ENCODE data around the gene GPC6.
"Not testable (repeated sequence)": the region's sequence is repeated elsewhere in the genome, so short reads cannot be mapped to it uniquely, and the experiment has no call there.

The GPC6 gene

DNA sequence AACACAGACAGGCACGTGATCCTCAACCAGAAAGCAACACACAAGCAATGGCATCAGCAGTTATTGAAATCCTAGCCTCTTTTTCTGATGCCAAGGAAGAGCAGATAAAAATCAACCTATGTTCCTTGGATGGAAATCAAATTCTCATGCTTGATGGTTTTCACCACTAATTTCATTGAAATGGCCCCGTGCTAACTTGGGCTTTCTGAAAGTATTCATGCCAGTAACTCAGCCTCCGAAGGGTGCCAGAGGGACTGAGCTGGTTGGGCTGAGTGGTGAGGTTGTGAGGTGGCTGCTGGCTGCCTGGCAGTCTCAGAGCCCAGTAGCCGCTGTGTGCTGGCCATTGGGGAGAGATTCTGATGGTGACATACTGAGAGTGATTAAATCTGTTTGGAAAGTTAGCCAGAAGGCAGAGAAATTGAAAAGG is 943.6 kb downstream of the GPC6 start:
- DNase-seq (ENCODE audit: low spot score), result no peak

- DNase-seq (ENCODE audit: low spot score), result no peak
These were observed 945.8 kb downstream of the GPC6 start for GRCh38 chr13:94172416-94172815.

DNA sequence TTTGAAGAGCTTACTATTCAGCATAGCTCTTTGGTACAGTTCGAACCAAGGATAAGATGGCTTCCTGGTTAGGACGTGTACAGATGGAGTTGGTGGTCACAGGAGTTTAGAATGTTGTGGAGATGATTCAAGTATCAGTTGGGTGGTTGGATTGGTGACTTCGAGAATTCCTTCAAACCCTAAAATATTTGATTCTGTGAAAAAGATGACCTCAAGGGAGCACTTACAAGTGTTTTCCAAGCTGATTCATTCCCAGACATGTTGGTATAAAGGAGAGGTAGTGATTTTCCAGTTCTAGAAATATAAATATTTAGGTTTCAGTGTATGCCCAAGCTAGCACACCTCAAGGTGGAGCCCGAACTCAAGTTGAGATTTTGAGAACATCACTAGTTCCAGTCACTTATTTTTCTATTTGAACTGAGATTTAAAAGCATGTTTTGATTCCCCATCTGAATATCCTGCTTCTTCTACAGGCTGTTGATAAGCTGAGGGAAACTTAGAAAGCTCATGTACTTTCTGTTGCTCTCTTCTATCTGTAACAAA is 946.8 kb downstream of the GPC6 start:
- DNase-seq (ENCODE audit: low spot score), result no peak

DNA sequence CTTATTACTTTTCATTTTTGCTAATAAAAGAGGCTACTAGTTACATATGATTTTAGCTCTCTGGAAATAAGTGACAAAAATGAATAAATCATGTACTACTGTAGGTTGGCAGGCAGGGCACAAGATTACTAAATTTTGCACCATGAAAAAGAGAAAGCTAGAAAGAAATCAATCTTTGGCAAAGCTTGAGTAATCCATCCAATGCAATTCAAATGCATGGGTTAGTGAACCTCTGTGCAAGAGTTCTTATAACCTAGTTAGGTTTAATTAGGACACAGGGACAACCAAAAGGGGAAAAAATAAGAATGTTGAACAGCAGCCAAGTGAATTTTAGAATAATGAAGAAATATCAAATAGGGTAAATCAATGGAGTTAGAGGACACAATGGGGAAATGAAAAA is 947.4 kb downstream of the GPC6 start:
- DNase-seq (ENCODE audit: low spot score), result no peak

DNA sequence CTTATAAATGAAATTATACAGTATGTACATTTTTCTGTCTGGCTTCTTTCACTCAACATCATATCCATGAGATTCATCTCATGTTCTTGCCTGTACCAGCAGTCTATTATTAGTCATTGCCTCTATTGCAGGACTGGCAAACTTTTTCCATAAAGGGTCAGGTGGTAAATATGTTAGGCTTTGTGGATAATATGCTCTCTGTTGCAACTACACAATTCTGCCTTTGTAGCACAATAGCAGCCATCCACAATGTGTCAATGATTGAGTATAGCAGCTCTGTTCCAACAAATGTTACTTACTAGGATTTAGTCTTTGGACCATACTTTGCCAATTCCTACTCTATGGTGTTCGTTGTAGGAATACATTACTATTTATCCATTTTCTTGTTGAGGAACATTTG is 948.5 kb downstream of the GPC6 start:
- no peak for DNase-seq (ENCODE audit: low spot score)

DNA sequence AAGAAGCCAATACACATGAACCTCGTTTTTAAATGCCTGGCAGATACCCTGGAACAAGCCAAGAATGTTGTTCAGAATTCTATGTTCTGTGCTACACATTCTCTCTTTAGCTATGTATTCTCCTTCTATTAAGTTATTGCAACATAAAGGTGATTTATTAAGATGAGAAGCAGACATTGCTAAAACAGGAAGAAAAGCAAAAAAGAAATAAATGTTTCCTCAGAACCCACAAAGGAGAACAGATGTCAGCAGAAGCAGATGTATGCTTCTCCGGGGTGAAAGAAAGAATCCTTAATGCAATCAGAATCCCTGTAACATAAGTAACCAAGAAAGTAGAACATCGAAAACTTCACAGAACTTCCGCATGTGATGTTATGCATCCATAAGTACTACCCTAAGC is 950.0 kb downstream of the GPC6 start:
- DNase-seq (ENCODE audit: low spot score), result no peak

- no peak for DNase-seq (ENCODE audit: low spot score)
These were observed 950.4 kb downstream of the GPC6 start for GRCh38 chr13:94177041-94177440.

DNA sequence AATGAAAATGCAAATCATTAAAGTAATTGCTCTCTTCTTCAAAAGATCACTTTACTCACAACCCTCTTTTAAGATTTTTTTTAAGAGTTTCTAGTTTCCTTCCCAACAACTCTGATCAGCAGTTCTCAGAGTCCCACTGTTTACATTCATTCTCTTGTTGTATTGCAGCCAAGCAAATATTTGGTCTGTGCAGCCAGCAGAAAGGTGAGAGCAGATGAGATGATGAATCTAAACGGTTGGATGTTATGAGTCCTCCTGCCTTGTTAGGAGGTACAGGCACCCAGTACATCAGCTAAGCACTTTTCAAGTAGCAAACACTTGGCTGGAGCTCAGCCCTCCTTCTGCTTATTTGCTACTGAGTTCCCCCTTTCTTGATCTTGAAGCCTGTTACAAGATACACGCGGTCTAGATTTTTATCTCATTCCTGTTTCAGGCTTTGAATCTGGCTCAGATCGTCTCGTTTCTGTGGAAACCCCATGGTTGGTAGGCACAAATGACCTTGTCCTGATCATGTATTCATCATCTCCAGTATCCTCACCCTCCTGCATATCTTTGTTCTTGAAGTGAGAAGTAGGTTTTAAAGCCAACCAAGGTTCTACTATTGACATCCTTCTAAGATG is 952.1 kb downstream of the GPC6 start:
- no peak for DNase-seq (ENCODE audit: low spot score)

GRCh38 chr13:94181461-94182107 is 955.0 kb downstream of the GPC6 start:
- DNase-seq (ENCODE audit: low spot score), result no peak

GRCh38 chr13:94182185-94182761 is 955.7 kb downstream of the GPC6 start:
- DNase-seq (ENCODE audit: low spot score), result no peak

DNA sequence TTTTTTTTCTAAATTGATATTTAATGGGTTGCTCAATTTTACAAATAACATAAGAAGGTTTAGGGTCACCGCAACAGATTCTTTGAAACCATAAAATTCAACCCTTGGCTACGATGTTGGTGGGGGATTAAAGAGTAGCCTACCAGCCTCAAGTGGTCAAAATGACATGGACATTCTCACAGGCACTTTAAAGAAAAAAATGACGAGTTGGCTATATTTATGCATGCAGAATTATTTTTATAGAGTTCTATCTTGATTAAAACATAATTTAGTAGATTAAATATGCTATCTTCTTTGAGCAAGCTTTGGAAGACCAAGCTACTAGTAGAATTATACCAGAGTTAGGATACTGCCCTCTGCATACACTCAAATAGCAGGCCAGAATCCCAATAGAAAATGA is 959.9 kb downstream of the GPC6 start:
- DNase-seq (ENCODE audit: low spot score), result no peak

GRCh38 chr13:94188201-94188854 is 961.7 kb downstream of the GPC6 start:
- DNase-seq (ENCODE audit: low spot score), result no peak

GRCh38 chr13:94192431-94192975 is 965.9 kb downstream of the GPC6 start:
- peak; percentile 3 for DNase-seq (ENCODE audit: low spot score)

DNA sequence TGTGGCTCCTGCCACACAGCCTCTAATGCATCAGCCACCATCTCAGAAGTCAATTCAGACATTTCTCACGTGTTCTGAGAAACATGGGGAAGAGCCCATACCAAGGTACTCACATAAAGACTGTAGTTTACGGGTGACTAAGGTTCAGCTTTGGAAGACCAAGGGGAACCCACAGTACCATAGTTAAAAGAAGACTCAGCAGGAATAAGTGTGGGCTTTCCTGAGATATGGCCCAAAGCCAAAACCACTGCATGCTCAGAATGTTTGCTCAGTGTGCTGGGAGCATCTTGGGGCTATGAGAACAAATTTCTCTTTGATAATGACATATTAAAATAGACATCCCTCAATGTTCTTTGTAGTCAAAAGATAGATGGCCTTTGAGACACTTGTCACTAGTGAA is 969.1 kb downstream of the GPC6 start:
- DNase-seq (ENCODE audit: low spot score), result no peak

DNA sequence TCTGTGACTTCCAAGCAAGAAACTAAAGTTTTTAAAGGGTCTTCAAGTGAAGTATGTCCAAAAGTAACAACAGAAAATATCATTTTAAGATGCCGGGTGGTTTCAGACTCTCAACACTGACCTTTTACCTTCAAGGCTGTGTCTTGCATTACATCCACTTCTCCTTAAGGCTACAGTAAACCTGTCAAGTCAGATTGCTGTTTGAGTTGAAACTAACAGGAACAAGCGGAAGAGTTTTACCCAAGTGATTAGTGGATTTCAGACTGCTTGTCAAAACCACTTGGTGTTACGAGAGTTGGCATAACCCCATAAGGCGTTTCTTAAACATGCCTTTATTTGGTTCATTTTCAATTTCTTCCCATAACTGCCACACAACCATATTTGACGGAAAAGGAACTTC is 969.8 kb downstream of the GPC6 start:
- no peak for DNase-seq (ENCODE audit: low spot score)

DNA sequence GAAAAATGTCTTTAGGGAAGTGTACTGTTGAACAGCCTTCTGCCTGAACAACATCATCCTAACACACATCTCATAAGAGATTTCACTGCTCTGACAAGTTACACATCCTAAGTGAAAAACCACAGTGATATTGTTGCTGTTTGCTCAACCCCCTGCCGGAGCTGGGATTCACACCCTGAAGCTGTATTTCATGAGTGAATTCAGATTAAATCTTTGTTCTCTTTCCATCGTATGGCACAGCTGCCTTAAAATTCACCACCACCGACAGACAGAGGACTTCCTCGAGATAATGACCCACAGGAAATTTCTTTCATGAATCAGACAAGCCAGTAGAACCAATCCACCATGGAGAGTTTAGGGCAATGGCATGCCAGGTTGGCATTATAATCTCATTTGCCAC is 972.1 kb downstream of the GPC6 start:
- no peak for DNase-seq (ENCODE audit: low spot score)

DNA sequence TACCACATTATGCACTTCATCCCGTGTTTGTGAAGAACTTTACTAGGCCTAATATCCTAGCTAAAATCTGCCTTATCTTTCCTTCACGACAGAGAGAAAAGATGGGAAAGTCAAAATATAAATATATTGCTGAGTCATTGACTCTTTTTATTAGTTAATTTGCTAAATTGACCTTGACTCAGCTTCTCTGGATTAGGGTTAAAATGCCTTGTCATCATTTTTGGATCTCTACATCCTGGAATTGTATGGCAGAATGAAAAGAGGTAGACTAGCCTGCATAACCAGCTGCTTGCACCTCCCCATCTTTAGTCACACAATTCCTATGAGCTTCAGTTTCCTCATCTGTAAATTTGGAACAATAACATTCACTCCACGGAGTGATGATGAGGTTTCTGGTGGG is 972.5 kb downstream of the GPC6 start:
- DNase-seq (ENCODE audit: low spot score), result no peak

- DNase-seq (ENCODE audit: low spot score), result no peak
These were observed 974.4 kb downstream of the GPC6 start for GRCh38 chr13:94201022-94201421.

- DNase-seq (ENCODE audit: low spot score), result no peak
These were observed 977.6 kb downstream of the GPC6 start for GRCh38 chr13:94204163-94204562.

- DNase-seq (ENCODE audit: low spot score), result no peak
These were observed 978.3 kb downstream of the GPC6 start for GRCh38 chr13:94204946-94205345.

- DNase-seq (ENCODE audit: low spot score), result no peak
These were observed 979.3 kb downstream of the GPC6 start for GRCh38 chr13:94205896-94206295.

DNA sequence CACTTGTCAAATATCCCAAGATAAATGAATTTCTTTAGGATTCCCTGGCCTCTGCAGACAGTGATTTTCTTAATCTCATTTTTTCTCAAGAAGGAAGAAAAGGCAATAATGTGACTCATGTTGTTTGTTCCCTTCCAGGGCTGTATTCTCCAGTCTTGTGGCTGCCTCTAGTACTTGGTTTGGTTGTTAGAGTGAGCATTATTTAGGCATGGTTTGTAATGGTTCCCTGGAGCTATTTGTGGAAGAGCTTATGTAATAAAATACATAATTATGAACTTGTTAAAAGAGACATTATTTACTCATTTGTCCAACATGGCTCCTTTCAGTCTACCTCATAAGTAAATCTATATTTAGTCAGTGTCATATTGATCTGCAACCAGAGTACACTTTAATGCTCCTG is 982.5 kb downstream of the GPC6 start:
- DNase-seq (ENCODE audit: low spot score), result no peak

DNA sequence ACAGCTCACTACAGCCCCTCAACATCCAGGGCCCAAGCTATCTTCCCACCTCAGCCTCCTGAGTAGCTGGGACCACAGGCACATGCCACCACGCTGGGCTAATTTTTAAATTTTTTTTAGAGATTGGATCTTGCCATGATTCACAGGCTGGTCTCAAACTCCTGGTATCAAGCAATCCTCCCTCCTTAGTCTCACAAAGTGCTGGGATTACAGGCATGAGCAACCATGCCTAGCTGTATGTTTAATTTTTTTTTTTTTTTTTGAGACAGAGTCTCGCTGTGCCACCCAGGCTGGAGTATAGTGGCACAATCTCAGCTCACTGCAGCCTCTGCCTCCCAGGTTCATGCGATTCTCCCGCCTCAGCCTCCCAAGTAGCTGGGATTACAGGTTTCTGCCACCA is 983.3 kb downstream of the GPC6 start:
- DNase-seq (ENCODE audit: low spot score), result not testable (repeated sequence)

All from activated CD4-positive, alpha-beta T cell treated with anti-CD3 and anti-CD28 coated beads, Interleukin-2, Interleukin-4, amounts not matched to agents 100 ng/mL and 50 ng/mL, durations not matched to agents 16 hours and 8 hours (primary cell).